ENCODE data around the gene OSBP2.
A peak's percentile ranks its signal among the peaks of the same experiment; 100 is the strongest.

OSBP2 gene

GRCh38 chr22:30883586-30884145, 189.0 kb downstream of the OSBP2 start:
- no peak overlapping the region for H3K27ac ChIP-seq (ENCODE audit: poor library complexity, severe bottlenecking)
- H3K36me3 ChIP-seq (ENCODE audit: low read depth), result peaks cover 31% of the 10 kb centered on the region
- ATAC-seq (ENCODE audit: low read depth), result no peak
- no peak for DNase-seq (ENCODE audit: low spot score)
- no peak for TF ChIP-seq CTCF (IDR thresholded peaks at IDR 0.05; ENCODE audit: poor library complexity, severe bottlenecking)
- H3K4me3 ChIP-seq (ENCODE audit: severe bottlenecking), result no peak overlapping the region
- no peaks in the 10 kb centered on the region for H3K27me3 ChIP-seq (ENCODE audit: insufficient read depth, poor library complexity, severe bottlenecking)
- H3K4me1 ChIP-seq (ENCODE audit: insufficient read depth, poor library complexity, severe bottlenecking), result no peaks in the 10 kb centered on the region
- no peaks in the 10 kb centered on the region for H3K9me3 ChIP-seq (ENCODE audit: severe bottlenecking)

GRCh38 chr22:30884211-30885000, 189.7 kb downstream of the OSBP2 start:
- Histone ChIP-seq H3K9me3 (ENCODE audit: severe bottlenecking) (no peaks in the 10 kb centered on the region), H3K27me3 (ENCODE audit: insufficient read depth, poor library complexity, severe bottlenecking) (no peaks in the 10 kb centered on the region), H3K4me3 (ENCODE audit: severe bottlenecking) (no peak overlapping the region), H3K27ac (ENCODE audit: poor library complexity, severe bottlenecking) (no peak overlapping the region), H3K4me1 (ENCODE audit: insufficient read depth, poor library complexity, severe bottlenecking) (no peaks in the 10 kb centered on the region), H3K36me3 (ENCODE audit: low read depth) (peaks cover 36% of the 10 kb centered on the region)
- no peak for TF ChIP-seq CTCF (IDR thresholded peaks at IDR 0.05; ENCODE audit: poor library complexity, severe bottlenecking)
- no peak; the same call in 2 of the 3 replicates for ATAC-seq (ENCODE audit: low read depth)
- DNase-seq (ENCODE audit: low spot score), result peak; percentile 45

- no peak for TF ChIP-seq CTCF (IDR thresholded peaks at IDR 0.05; ENCODE audit: poor library complexity, severe bottlenecking)
- no peaks in the 10 kb centered on the region for H3K27me3 ChIP-seq (ENCODE audit: insufficient read depth, poor library complexity, severe bottlenecking)
- H3K9me3 ChIP-seq (ENCODE audit: severe bottlenecking), result no peaks in the 10 kb centered on the region
Measured at GRCh38 chr22:30885001-30885366, 190.3 kb downstream of the OSBP2 start.

GRCh38 chr22:30885591-30885990, 190.9 kb downstream of the OSBP2 start:
- Histone ChIP-seq H3K27me3 (ENCODE audit: insufficient read depth, poor library complexity, severe bottlenecking) (no peaks in the 10 kb centered on the region), H3K36me3 (ENCODE audit: low read depth) (peaks cover 48% of the 10 kb centered on the region), H3K27ac (ENCODE audit: poor library complexity, severe bottlenecking) (no peak overlapping the region), H3K4me3 (ENCODE audit: severe bottlenecking) (no peak overlapping the region), H3K9me3 (ENCODE audit: severe bottlenecking) (no peaks in the 10 kb centered on the region), H3K4me1 (ENCODE audit: insufficient read depth, poor library complexity, severe bottlenecking) (no peaks in the 10 kb centered on the region)
- ATAC-seq (ENCODE audit: low read depth) (no peak), DNase-seq (ENCODE audit: low spot score) (peak; percentile 56)
- no peak for TF ChIP-seq CTCF (IDR thresholded peaks at IDR 0.05; ENCODE audit: poor library complexity, severe bottlenecking)

More at GRCh38 chr22:30885001-30885366, 190.3 kb downstream of the OSBP2 start:
- Histone ChIP-seq H3K27ac (ENCODE audit: poor library complexity, severe bottlenecking) (no peak overlapping the region), H3K4me1 (ENCODE audit: insufficient read depth, poor library complexity, severe bottlenecking) (no peaks in the 10 kb centered on the region), H3K36me3 (ENCODE audit: low read depth) (peaks cover 42% of the 10 kb centered on the region), H3K4me3 (ENCODE audit: severe bottlenecking) (no peak overlapping the region)
- DNase-seq (ENCODE audit: low spot score) (peak; percentile 36), ATAC-seq (ENCODE audit: low read depth) (no peak)

GRCh38 chr22:30887453-30887852, 192.8 kb downstream of the OSBP2 start:
- no peaks in the 10 kb centered on the region for H3K4me1 ChIP-seq (ENCODE audit: insufficient read depth, poor library complexity, severe bottlenecking)
- no peaks in the 10 kb centered on the region for H3K27me3 ChIP-seq (ENCODE audit: insufficient read depth, poor library complexity, severe bottlenecking)
- ATAC-seq (ENCODE audit: low read depth), result no peak
- H3K9me3 ChIP-seq (ENCODE audit: severe bottlenecking), result no peaks in the 10 kb centered on the region
- no peak for DNase-seq (ENCODE audit: low spot score)
- peaks cover 59% of the 10 kb centered on the region for H3K36me3 ChIP-seq (ENCODE audit: low read depth)
- TF ChIP-seq CTCF (IDR thresholded peaks at IDR 0.05; ENCODE audit: poor library complexity, severe bottlenecking), result no peak
- H3K4me3 ChIP-seq (ENCODE audit: severe bottlenecking), result no peak overlapping the region
- H3K27ac ChIP-seq (ENCODE audit: poor library complexity, severe bottlenecking), result no peak overlapping the region
